ENCODE measurements around the gene MYADML2. TPM values are rescaled to one million over a fixed set of nuclear protein-coding genes. Genes with fewer than 3 reads are reported as not detected.

The MYADML2 gene
- total RNA-seq, 1 experiment from 2014 or later: 0.46 TPM

- peak; percentile 43 for ATAC-seq
- DNase-seq (ENCODE audit: low spot score): peak; percentile 90
- Mint-ChIP-seq H3K36me3 (peaks cover under 1% of the 10 kb centered on the region), H3K4me1 (peaks cover 27% of the 10 kb centered on the region), H3K9me3 (no peaks in the 10 kb centered on the region), H3K27ac (no peak within 1 kb of the TSS), H3K4me3 (peak within 1 kb of the TSS; percentile 75), H3K27me3 (ENCODE audit: low read depth) (peaks cover 3% of the 10 kb centered on the region; the same call in 1 of the 2 replicates)
- ChIA-PET CTCF (interaction anchor here (0.6 to 3.9 kb wide), 19 partner anchors 9 to 205 kb away, joined by 3 to 21 read pairs (median 4); partner anchors contain the start of genes ASPSCR1, DCXR, NOTUM and PYCR1), POLR2A (interaction anchor here (0.5 to 2.7 kb wide), 8 partner anchors 9 to 1689 kb away, joined by 3 to 11 read pairs (median 4); partner anchors contain the start of genes PYCR1 and SIRT7)
- TF ChIP-seq ZNF219 (CRISPR knock-in tag; IDR thresholded peaks at IDR 0.05; ENCODE audit: borderline replicate concordance): no peak
- no peak for TF ChIP-seq HMGA2 (CRISPR knock-in tag; IDR thresholded peaks at IDR 0.05)
- peak; percentile 40; the same call in 1 of the 2 replicates for TF ChIP-seq MYBL2 (CRISPR knock-in tag; IDR thresholded peaks at IDR 0.05)
- TF ChIP-seq ZNF317 (CRISPR knock-in tag; IDR thresholded peaks at IDR 0.05; ENCODE audit: borderline replicate concordance, low read depth): peak; percentile 44; the same call in 1 of the 2 replicates
- TF ChIP-seq IRF1 (CRISPR knock-in tag; IDR thresholded peaks at IDR 0.05): 0 out of 2 replicates have a peak, but pooled peaks have one; percentile 60
- TF ChIP-seq E2F5 (CRISPR knock-in tag; IDR thresholded peaks at IDR 0.05): peak; percentile 60; the same call in 1 of the 2 replicates
- TF ChIP-seq USF2 (CRISPR knock-in tag; IDR thresholded peaks at IDR 0.05): peak; percentile 98
- TF ChIP-seq ZBTB21 (CRISPR knock-in tag; IDR thresholded peaks at IDR 0.05; ENCODE audit: borderline replicate concordance): peak; percentile 44; the same call in 1 of the 2 replicates
- peak; percentile 34 for TF ChIP-seq FOXK1 (CRISPR knock-in tag; IDR thresholded peaks at IDR 0.05)
- peak; percentile 41; the same call in 1 of the 2 replicates for TF ChIP-seq ZBTB43 (CRISPR knock-in tag; IDR thresholded peaks at IDR 0.05)
- TF ChIP-seq CBFB (CRISPR knock-in tag; IDR thresholded peaks at IDR 0.05; ENCODE audit: low read depth): no peak
- no peak for TF ChIP-seq ATF1 (CRISPR knock-in tag; IDR thresholded peaks at IDR 0.05)
- no peak for TF ChIP-seq E2F1 (CRISPR knock-in tag; IDR thresholded peaks at IDR 0.05)
- peak; percentile 58 for TF ChIP-seq SP1 (CRISPR knock-in tag; conservative IDR thresholded peaks at IDR 0.05)
- TF ChIP-seq FOXP1 (CRISPR knock-in tag; IDR thresholded peaks at IDR 0.05; ENCODE audit: borderline replicate concordance): peak; percentile 60; the same call in 1 of the 2 replicates
- TF ChIP-seq GABPB1 (CRISPR knock-in tag; IDR thresholded peaks at IDR 0.05): peak; percentile 86
- 0 out of 2 replicates have a peak, but pooled peaks have one; percentile 41 for TF ChIP-seq TP53 (CRISPR knock-in tag; IDR thresholded peaks at IDR 0.05)
- TF ChIP-seq USF1 (CRISPR knock-in tag; IDR thresholded peaks at IDR 0.05): peak; percentile 97
- peak; percentile 95; the same call in 1 of the 2 replicates for TF ChIP-seq HMGXB4 (CRISPR knock-in tag; IDR thresholded peaks at IDR 0.05)
- 0 out of 2 replicates have a peak, but pooled peaks have one; percentile 80 for TF ChIP-seq NR3C1 (CRISPR knock-in tag; conservative IDR thresholded peaks at IDR 0.05; ENCODE audit: low read depth)
- 0 out of 2 replicates have a peak, but pooled peaks have one; percentile 13 for TF ChIP-seq ZNF416 (CRISPR knock-in tag; IDR thresholded peaks at IDR 0.05)
- peak; percentile 56; the same call in 1 of the 2 replicates for TF ChIP-seq CREM (CRISPR knock-in tag; IDR thresholded peaks at IDR 0.05)
- TF ChIP-seq ZMAT4 (CRISPR knock-in tag; IDR thresholded peaks at IDR 0.05): no peak
- peak; percentile 67; the same call in 1 of the 2 replicates for TF ChIP-seq ZNF121 (CRISPR knock-in tag; IDR thresholded peaks at IDR 0.05)
- no peak for TF ChIP-seq CTCF (IDR thresholded peaks at IDR 0.05)
Measured at GRCh38 chr17:81927653-81928543, 19.1 kb downstream of the MYADML2 start, which contains the start of gene MAFG. Gene MAFG, minus strand, starts transcription at chr17:81927735. Its CDS starts 4,550 bp downstream, at chr17:81923185.
